GM19043 (cell line): Measurements from ENCODE around the gene OSBPL9.
"Not testable (repeated sequence)": the region's sequence is repeated elsewhere in the genome, so short reads cannot be mapped to it uniquely, and the experiment has no call there.

Experiments used
- ATAC-seq: cut with Tn5 transposase; IDR thresholded peaks from one replicate; pipeline ENCODE4 v1.9.1; 2021; ENCODE audit warnings: low read depth; ENCODE audit not compliant: unreplicated experiment

Gene OSBPL9

GRCh38 chr1:51635615-51636014 is 18.7 kb downstream of the OSBPL9 start:
- ATAC-seq: no peak

GRCh38 chr1:51636191-51636590 is 19.3 kb downstream of the OSBPL9 start:
- no peak for ATAC-seq

- no peak for ATAC-seq
Measured at GRCh38 chr1:51636764-51637522, 20.1 kb downstream of the OSBPL9 start.

- ATAC-seq: no peak
Measured at GRCh38 chr1:51638350-51638749, 21.5 kb downstream of the OSBPL9 start.

- ATAC-seq: no peak
Measured at GRCh38 chr1:51639694-51640093, 22.8 kb downstream of the OSBPL9 start.

GRCh38 chr1:51641096-51641495 is 24.2 kb downstream of the OSBPL9 start:
- ATAC-seq: no peak

- no peak for ATAC-seq
Measured at GRCh38 chr1:51642739-51643142, 25.8 kb downstream of the OSBPL9 start.

- ATAC-seq: no peak
Measured at GRCh38 chr1:51643362-51643761, 26.5 kb downstream of the OSBPL9 start.

GRCh38 chr1:51644020-51644419 is 27.1 kb downstream of the OSBPL9 start:
- no peak for ATAC-seq

GRCh38 chr1:51644533-51645197 is 27.8 kb downstream of the OSBPL9 start:
- no peak for ATAC-seq

GRCh38 chr1:51646592-51646991 is 29.7 kb downstream of the OSBPL9 start:
- ATAC-seq: not testable (repeated sequence)

GRCh38 chr1:51648180-51649109 is 31.6 kb downstream of the OSBPL9 start:
- ATAC-seq: no peak

GRCh38 chr1:51649593-51650091 is 32.8 kb downstream of the OSBPL9 start:
- no peak for ATAC-seq

- ATAC-seq: no peak
Measured at GRCh38 chr1:51650198-51650597, 33.3 kb downstream of the OSBPL9 start.

GRCh38 chr1:51651552-51651942 is 34.7 kb downstream of the OSBPL9 start:
- no peak for ATAC-seq

GRCh38 chr1:51652599-51652998 is 35.7 kb downstream of the OSBPL9 start:
- no peak for ATAC-seq

- no peak for ATAC-seq
Measured at GRCh38 chr1:51653127-51653526, 36.2 kb downstream of the OSBPL9 start.

- ATAC-seq: no peak
Measured at GRCh38 chr1:51654000-51654399, 37.1 kb downstream of the OSBPL9 start.

GRCh38 chr1:51656374-51656773 is 39.5 kb downstream of the OSBPL9 start:
- no peak for ATAC-seq

- ATAC-seq: no peak
Measured at GRCh38 chr1:51660580-51660979, 43.7 kb downstream of the OSBPL9 start.

GRCh38 chr1:51661081-51661518 is 44.2 kb downstream of the OSBPL9 start:
- no peak for ATAC-seq
